ENCODE measurements around the gene TCF21. TPM values are rescaled to one million over a fixed set of nuclear protein-coding genes. Genes with fewer than 3 reads are reported as not detected.

TCF21 gene
- total RNA-seq, 1 experiment from 2014 or later = not detected

Other genes with a start within 250 kb of the TCF21 start
- 45.6 and 161 TPM in 2 replicates for gene TBPL1, start 64.1 kb downstream of the TCF21 start, total RNA-seq (2014; rRNA removed; shearing (Covaris generic); ENCODE audit: low replicate concordance)
- 0.14 and 0.34 TPM in 2 replicates for gene SLC2A12, start 163.5 kb downstream of the TCF21 start, total RNA-seq (2014; rRNA removed; shearing (Covaris generic); ENCODE audit: low replicate concordance)